IPS-11a (cell line): ENCODE measurements around the gene SNCAIP.
"Not testable (repeated sequence)": the region's sequence is repeated elsewhere in the genome, so short reads cannot be mapped to it uniquely, and the experiment has no call there.

Experiments used
- H3K4me3 ChIP-seq: one replicate; pipeline ENCODE4 v1.5.1; 2013; ENCODE audit warnings: low read depth, low read length, control low read depth

SNCAIP gene

DNA sequence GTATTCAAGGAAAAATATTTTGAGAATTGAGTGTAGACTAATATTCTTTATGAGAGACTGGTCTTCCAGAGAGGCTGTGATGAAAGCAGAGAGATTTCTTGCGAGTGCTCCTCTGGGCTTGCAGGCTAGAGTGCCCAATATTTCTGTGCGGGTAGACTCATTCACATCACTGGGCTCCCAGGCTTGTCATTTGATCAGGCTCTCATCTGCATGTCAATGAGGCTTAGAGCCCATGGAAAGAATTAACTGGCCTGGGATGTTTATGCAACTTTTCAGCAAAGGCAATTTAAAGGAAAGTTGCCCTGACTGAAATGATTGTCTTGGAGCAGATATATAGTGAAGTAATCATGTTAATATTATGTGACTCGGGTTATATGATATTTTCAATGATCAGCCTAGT is 42.3 kb downstream of the SNCAIP start:
- no peak overlapping the region for H3K4me3 ChIP-seq

DNA sequence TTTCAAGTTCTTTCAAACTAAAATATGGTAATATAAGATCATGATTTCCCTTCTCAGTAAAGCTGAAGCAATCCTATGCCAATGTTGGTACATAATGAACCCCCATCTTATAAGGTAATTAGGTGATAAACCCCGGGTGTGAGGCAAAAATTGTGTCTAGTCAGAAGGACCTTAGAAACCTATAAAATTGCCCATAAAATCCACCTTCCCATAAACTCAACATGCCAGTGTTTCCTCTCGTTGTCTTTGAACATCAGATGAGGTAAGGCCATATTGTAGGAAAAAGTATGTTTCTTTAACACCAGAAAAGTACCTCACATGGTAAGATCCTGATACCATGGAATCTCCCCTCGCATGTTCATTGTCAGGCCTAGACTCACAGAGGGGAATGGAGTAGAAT is 43.3 kb downstream of the SNCAIP start:
- no peak overlapping the region for H3K4me3 ChIP-seq

DNA sequence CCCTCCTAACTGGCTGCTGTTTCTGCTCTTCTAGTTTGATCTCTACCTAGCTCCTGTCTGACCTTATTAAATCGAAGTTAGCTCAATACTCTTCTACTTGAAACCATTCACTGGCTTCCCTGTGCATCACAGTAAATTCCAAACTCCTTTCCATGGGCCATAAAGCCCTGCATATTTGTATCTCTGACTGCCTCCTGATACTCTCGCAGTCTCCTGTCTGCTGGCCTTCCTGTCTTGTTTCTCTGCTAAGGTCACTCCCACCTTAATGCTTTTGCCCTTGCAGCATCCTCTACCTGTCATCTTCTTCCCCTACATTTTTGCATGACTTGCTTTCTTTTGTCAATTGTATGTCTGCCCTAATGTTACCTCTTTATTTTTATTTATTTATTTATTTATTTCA is 44.8 kb downstream of the SNCAIP start:
- no peak overlapping the region for H3K4me3 ChIP-seq

DNA sequence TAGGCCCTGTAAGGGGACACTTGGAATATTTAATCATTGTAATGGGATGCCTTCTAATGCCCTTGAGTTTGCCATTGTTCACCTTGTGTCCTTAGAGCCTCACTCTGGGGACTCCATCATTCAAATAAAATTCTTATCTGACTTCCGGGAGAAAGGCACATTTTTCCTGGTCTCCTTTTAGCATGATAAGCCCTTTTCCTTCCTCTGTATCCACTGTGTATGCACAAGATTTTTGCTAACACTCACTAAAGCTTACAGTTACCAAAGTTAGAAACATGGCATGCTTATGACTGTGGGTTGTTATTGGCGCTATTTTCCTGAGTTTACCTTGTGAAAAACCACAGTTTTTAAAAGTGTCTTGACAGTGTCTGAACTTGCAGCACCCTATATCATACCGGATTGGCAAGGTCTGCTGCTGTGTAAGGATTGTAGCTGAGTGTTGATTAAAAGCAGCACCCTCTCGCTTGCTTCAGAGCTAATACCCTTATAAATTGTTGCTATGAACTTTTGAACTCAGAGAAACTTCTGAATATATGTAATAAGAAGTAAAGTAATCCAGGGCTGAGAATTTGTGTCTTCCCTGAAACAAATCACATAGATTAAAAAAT is 46.4 kb downstream of the SNCAIP start:
- no peak overlapping the region for H3K4me3 ChIP-seq

DNA sequence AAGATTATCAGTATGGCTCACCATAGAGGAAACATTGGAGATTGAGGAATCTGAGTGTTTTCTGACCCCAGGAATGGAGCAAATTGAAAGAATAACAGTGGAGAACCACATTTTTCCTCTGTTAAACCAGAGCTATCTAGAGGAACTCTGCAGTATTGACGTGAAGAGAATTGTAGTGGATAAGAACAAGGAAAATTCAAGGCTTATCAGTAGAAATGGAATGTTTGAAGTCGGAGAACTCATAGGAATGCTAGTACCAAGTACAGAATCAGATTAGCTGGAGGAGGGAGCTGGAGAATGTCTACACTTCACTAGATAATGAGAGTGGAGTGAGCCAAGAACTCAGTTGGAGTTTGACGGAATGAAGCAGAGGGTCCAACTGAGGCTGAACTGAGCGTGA is 50.3 kb downstream of the SNCAIP start:
- H3K4me3 ChIP-seq, result no peak overlapping the region

DNA sequence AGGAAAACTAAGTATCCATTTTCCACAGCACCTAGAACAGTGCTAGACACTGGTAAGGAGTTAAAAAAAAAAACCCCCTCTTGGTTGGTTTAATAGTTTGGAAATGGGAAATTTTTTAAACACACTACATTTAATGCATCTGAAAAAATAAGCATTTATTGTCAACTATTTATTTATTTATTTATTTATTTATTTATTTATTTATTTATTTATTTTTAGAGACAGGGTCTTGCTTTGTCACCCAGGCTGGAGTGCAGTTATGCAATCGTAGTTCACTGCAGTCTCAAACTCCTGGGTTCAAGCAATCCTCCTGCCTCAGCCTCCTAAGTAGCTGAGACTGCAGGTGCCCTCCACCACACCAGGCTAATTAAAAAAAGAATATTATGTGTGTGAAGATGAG is 51.6 kb downstream of the SNCAIP start:
- H3K4me3 ChIP-seq, result no peak overlapping the region

DNA sequence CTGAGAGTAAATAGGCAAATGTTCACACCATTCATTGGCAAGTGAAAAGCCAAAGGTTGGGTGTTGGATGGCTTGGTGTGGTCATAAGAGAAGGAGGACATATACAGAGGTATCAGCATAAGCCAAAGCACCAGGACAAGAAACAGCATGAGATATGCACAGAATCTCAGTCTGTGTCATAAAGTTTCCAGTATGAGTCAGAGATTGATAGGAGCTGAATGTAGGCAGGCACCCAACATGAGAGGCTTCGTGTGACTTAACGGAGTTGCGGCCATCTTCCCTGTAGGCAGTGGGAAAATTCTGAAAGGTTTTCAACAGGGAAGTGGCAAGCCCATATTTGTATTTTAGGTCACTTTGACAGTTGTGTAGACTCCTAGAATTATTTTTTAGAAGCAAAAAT is 54.5 kb downstream of the SNCAIP start:
- no peak overlapping the region for H3K4me3 ChIP-seq

DNA sequence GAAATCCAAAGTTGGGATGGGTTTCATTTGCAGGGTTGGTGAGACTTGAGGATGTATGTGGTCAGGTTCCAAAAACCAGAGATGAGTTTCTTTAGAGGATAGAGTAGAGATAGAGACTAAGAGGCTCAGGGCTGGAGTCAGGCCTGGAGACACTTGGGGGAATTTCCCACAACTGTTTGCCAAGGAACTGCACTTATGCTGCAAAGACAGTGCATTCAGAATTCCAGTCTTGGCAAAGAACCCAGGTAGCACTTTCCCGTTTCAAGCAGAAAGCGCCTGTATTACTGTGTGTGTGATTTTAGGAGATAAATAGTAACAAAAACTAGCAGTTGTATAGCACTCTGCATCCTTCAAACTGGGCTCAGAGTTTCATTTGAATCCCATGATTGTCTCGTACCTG is 55.4 kb downstream of the SNCAIP start:
- no peak overlapping the region for H3K4me3 ChIP-seq

DNA sequence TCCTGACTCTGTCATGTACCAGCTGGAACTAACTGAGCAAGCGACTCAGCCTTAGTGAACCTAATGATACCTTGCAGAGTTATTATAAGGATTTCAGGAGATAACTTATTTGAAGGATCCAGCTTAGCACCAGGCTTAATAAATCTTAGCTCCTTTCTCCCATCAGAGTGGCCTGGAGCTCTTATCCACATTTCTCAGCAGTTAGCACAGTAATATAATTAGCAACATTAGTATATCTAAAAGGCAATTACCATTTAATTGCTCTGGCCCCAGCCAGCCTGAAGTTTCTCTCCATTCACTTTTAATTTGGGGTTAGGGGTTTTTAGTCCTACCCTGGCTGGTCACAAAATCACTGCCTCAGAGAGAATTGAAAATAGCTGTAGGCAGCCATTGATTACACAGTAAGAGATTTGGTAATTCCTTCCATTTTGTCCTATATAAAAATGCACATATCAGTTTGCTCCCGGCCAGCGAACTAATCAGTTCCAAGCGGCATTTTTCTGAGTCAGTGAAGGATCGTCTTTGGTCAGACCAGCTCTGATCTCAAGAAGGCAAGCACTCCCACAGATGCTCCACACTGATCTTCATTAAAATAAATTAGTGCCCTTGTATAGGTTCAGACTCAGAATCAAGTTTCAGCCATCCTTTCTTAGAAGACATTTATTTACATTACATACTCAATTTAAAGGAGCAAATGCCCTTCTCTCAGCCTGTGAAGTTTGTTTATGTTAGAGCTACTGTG is 56.6 kb downstream of the SNCAIP start:
- no peak overlapping the region for H3K4me3 ChIP-seq

DNA sequence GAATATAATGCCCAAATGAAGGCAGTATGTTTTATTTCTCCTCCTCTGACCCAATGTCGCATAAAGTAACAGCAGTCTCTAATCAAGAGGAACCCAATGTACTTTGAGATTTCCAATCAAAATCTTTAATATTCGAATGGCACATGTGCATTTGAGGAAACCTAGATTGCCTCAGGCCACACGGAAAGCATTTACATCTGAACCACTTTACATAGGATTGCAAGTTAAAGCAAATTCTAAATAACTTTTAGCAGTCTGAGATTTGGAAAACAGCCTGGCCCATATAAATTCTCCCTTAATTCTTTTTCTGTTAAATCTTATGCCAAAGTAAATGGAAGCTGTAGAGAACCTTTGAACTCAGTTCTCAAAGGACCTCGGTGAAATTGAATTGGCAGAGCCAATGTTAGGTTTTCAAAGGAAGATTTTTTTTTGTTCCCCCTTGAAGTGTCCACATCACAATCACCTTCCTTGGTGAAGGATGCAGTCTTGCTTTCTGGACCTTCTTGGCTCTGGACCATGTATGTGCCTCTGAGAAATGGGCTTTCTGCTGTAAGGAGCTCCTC is 57.3 kb downstream of the SNCAIP start:
- no peak overlapping the region for H3K4me3 ChIP-seq

DNA sequence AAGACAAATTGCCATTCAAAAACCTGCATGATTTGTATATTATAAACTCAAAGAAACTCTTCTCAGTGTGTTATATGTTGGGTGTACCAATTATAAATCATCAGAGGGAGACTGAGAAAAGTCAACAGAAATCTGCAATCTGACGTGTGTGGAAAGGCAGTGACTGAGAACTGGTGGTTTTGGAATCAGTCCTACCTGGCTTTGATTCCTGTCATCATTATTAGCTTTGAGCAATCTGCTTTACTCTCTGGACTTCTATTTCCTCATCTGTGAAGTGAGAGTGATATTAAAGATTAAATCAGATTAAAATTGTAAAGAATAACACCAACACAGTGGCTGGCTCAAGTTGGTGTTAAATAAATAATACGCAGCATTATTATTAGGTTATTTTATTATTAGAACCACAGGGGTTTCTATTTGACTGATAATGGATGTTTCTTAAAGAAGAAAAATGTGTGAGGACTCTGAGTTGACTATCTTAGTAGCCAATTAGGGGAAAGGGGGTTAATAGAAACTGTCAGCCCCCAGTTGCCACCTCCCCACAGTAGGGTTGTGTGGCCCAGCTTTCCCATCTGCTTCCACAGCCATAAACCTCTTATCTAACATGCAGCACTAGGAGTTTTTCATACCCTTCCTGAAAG is 59.6 kb downstream of the SNCAIP start:
- H3K4me3 ChIP-seq, result no peak overlapping the region

DNA sequence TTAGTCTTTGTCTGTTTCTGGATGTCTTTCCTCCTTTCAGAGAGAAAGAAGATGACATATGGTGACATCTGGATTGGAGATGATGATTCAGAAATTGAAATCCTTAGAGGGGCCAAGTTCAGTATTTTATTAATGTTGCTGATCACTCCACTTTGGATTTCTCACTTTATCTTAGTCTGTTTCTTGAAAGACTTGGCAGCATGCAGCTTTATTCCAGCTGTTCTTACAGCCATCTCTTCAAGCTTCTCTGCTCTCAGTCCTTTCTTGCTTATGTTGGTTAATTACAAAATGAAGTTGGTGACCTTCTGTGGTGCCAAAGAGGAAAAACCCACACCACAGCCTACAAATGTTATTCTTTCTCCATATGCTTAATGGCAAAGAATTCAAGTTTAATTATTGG is 62.1 kb downstream of the SNCAIP start:
- no peak overlapping the region for H3K4me3 ChIP-seq

DNA sequence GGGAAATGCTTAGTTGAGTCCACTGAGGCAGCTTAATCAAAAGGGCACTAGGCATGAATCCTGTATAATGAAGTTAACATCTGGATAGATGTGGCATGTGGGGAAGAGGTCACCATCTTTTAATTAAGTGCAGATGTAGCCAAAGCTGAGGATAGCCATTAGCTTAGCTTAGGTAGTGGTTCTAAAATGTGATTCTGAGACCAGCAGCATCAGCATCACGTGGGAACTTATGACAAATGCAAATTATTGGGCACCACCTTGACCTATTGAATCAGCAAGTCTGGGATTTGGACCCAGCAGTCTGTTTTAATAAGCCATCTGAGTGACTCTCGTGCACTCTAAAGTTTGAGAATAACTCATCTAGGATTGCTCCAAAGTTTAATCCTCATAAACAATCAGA is 63.8 kb downstream of the SNCAIP start:
- no peak overlapping the region for H3K4me3 ChIP-seq

DNA sequence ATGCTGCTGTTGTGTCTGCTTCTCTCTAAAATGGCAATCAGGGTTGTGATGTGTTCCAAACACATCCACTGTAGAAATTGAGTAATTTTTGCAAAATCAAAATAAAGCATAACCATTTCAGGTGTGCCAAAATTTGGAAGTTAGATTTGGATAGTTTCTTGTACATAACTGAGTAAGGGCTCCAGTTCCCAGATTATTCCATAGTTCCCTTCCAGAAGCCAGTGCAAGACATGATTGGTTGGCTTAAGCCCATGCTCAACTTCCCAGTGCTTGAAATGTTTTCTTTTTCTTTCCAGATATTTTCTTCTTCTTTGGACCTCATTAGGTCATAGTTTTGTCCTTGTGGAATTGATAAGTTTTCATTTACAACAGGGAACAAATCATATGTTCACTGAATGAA is 64.2 kb downstream of the SNCAIP start:
- no peak overlapping the region for H3K4me3 ChIP-seq

DNA sequence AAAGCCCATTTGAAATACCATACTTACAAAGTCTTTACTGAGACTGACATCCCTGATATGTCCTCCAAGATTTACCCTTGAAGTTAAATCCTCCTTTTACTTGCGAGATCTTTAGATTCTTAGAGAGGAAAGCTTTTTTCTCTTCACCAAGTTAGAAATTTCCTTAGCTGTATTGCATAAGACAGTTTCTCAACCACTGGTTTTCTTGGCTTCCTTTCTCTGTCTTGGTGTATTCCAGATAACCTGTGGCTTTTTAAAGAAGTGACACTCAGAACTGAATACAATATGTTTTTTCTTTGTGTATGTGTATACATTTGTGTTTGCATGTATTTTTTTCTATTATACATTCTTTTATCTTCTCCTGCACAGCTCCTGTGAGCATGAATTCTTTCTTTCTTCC is 65.0 kb downstream of the SNCAIP start:
- no peak overlapping the region for H3K4me3 ChIP-seq

DNA sequence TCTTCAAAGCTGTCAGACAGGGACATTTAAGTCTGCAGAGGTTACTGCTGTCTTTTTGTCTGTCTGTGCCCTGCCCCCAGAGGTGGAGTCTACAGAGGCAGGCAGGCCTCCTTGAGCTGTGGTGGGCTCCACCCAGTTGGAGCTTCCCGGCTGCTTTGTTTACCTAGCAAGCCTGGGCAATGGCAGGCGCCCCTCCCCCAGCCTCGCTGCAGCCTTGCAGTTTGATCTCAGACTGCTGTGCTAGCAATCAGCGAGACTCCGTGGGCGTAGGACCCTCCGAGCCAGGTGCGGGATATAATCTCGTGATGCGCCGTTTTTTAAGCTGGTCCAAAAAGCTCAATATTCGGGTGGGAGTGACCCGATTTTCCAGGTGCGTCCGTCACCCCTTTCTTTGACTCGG is 70.9 kb downstream of the SNCAIP start:
- H3K4me3 ChIP-seq, result not testable (repeated sequence)

DNA sequence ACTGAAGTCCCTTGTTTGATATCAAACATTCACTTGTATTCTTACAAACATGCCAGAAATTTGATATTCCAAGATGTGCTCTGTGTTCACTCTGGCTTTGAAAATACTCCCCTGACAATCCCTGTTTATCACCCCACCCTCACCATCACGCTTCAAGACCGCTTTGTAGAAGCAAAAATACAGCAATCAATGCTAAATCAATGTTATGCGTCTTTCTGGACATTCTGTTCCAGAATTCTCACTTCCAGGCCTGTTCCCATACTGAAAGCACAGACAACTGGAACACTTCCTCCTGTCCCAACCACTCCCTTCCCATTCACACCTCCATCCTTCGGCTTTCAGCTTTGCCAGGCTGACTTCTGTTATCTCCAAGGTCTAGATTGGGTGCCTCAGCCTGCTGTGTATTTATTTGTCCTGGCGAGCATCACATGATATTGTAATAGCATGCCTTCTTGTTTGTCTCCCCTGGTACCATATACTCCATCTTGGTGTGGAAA is 72.8 kb downstream of the SNCAIP start:
- H3K4me3 ChIP-seq, result no peak overlapping the region

DNA sequence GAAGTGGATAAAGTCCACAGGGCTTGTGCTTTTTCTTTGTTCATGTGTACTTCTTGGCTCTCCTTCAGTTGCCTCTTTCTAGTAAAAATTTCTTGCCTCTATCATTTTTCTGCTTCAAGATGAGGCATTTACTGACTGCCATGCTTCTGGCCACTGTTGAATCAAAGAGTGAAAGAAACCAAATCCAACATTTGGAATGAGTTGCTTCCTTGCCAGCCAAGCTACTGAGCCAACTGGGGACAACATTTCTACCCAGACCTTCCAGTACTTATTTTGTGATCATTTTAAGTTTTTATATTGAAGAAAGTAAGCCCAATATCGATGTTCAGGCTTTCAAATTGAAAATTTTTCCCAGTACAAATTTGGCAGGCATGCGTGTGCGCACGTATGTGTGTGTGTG is 73.2 kb downstream of the SNCAIP start:
- H3K4me3 ChIP-seq, result no peak overlapping the region

DNA sequence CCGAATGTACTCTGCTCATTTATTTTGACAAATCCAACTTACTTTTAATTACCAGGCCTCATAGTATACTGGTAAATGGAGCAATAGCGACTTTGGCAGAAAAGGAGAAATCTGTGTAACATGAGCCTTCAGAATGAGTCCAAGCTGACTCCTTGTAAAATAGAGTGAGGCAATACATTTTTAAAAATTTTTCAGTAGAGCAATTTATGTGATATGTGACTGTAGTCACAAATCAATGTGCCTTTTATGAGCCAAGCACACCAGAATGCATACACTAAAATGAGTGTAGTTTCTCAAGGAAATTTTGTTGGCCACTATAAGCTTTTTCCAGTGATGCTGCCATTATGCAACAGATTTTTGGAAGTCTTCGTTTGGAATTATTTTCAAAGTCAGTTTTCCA is 73.8 kb downstream of the SNCAIP start:
- H3K4me3 ChIP-seq, result no peak overlapping the region

DNA sequence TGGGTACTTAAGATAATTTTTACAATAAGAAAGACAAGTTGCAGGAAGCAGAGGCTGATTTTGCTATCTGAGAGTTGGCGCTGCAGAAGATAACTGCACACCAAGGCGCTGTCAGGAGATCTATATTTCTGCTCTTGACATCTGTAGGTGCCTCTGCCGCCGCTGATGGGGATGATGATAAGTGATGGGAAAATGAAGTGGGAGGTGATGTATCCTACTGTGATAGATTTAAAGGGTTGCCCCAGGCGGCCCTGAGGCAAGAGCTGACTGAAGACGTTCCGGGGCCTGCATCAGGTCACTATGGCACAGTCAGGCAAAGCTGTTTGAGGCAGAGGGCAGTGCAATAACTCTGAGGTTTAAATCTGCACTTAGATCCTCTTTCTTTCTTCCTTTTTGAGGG is 78.1 kb downstream of the SNCAIP start:
- H3K4me3 ChIP-seq, result no peak overlapping the region

DNA sequence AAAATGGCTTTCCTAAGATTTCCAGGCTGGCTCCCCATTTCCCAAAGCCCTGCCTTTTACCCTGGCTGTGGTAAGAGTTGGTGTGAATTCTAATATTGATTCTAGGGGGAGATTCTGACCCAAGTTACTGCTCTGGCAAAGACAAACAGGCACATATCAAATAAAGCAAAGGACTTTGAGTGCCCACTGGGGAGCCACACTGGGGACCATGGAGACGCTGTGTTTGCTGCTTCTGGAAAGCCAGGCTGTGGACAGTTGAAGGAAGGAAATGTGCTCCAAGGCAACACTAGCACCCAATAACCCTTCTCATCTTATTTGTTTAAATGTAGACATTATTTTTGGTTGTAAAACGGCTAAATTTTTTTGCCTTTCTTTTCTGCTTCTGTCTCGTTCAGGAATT is 78.7 kb downstream of the SNCAIP start:
- no peak overlapping the region for H3K4me3 ChIP-seq

DNA sequence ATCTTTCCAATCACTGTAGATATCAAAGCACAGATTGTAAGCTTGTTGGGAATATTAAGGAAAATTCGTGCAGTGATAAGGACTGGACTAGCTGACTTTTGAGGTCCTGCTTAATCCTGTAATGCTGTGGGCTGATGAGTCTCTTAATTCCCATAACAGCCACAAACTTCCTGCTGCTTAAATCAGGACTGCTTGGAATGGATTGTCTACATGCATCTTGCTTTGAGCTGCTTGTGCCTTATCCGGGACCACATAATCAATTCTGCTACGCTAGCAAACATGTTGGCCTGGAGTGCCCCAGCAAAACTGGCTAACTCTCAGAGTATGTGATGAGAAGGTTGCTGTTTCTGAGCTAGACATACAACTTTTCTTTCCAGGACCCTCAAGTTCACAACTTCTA is 79.6 kb downstream of the SNCAIP start:
- no peak overlapping the region for H3K4me3 ChIP-seq
